Ecto neural progenitor cell (in vitro differentiated cells): Measurements from ENCODE around the gene GPR152.

Experiments
- DNase-seq: peaks from one replicate; pipeline ENCODE4 v3.0.0-alpha.2; 2018; ENCODE audit warnings: low spot score

GPR152 gene, protein sequence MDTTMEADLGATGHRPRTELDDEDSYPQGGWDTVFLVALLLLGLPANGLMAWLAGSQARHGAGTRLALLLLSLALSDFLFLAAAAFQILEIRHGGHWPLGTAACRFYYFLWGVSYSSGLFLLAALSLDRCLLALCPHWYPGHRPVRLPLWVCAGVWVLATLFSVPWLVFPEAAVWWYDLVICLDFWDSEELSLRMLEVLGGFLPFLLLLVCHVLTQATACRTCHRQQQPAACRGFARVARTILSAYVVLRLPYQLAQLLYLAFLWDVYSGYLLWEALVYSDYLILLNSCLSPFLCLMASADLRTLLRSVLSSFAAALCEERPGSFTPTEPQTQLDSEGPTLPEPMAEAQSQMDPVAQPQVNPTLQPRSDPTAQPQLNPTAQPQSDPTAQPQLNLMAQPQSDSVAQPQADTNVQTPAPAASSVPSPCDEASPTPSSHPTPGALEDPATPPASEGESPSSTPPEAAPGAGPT

DNA sequence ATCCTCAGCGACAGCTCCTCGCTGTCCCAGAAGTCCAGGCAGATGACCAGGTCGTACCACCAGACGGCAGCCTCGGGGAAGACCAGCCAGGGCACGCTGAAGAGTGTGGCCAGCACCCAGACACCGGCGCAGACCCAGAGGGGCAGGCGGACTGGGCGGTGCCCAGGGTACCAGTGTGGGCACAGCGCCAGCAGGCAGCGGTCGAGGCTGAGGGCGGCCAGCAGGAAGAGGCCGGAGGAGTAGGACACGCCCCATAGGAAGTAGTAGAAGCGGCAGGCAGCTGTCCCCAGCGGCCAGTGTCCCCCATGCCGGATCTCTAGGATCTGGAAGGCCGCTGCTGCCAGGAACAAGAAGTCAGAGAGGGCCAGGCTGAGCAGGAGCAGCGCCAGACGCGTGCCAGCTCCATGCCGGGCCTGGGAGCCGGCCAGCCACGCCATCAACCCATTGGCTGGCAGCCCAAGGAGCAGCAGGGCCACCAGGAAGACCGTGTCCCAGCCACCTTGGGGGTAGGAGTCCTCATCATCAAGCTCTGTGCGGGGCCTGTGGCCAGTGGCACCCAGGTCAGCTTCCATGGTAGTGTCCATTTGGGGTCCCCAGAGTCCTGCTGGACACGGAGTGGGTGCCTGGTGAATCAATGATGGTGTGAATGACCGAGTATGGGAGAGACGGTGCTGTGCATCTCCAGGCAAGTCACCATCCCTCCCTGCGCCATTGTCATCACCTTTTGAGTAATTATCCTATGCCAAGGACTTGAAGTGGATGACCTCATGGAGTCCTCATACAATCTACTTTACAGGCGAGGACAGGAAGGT lies at the start of gene GPR152:
Gene GPR152, minus strand, starts transcription at position 589 of the 812 bp plus-strand sequence. Its CDS starts 5 bp downstream, at position 584.
- no peak for DNase-seq

DNA sequence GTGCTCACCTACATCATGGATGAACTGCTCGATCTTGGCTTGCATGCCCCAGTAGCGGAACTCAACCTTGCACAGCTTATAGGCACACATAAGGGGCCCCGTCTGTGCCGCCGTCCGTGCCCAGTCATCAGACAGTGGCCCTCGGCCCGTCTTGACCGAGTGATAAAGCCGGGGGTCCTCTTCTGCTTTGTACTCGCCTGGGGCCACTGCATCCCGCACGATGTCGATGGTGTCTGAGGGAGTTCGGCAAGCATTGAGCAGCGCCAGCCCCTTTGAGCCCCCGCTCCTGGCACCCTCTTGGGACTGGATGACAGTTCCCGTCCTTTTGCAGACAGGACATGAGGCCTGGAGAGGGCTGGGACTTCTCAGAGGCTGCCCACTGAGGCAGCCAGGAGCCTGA lies 49.3 kb upstream of the GPR152 start:
- no peak for DNase-seq

DNA sequence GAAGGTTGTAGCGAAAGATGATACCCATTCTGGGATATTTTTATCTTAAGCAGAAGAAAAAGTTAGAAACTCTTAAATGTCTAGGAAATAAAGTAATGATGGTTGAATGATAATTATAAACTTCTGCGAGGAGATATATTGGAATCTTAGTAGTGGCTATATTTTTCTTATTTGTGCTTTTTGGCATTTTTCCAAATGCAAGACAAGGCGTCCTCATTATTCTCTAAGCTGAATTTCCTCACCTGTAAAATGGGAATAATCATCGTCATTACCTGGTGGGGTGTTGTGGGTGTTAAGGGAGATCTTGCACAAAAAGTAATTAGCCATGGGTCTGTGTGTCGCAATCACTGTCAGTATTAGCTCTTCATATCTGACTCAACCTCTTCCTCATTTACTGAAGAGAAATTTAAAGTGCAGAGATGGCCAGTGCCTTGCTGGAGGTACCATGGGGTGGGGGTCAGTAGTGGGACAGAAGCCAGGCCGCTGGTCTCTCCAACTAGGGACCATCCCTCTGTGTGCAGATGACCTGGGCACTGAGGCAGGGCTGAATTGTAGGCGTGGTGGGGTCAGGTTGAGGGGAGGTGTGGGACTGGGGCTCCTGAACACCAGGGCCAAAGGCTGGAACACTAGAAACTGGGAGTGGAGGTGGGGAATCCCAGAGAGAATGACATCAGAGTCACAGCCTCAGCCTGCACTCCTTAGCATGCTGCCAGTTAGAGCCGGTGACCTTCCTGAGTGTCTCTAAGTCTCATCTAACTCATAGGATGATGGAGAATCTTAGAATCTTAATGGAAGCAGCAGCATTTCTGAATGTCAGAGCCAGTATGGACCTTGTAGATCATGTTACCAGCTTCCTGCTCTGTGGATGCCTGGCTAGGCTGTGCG lies 48.5 kb upstream of the GPR152 start:
- no peak for DNase-seq

DNA sequence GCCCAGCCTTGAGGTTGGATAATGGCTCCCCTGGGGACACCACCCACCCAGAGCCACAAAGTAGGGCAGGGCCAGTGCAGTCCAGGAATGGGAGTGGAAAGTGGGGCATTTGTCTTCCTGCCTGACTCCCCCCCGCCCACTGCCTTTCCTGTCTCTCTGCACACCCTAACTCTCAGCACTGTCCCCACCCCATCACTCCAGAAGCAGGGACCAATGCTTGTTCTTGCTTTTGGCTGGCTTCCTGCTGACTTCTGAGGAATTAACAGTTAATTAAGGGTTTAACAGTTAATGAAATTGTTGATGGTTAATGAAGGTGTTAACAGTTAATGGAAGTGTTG lies 47.9 kb upstream of the GPR152 start:
- no peak for DNase-seq

DNA sequence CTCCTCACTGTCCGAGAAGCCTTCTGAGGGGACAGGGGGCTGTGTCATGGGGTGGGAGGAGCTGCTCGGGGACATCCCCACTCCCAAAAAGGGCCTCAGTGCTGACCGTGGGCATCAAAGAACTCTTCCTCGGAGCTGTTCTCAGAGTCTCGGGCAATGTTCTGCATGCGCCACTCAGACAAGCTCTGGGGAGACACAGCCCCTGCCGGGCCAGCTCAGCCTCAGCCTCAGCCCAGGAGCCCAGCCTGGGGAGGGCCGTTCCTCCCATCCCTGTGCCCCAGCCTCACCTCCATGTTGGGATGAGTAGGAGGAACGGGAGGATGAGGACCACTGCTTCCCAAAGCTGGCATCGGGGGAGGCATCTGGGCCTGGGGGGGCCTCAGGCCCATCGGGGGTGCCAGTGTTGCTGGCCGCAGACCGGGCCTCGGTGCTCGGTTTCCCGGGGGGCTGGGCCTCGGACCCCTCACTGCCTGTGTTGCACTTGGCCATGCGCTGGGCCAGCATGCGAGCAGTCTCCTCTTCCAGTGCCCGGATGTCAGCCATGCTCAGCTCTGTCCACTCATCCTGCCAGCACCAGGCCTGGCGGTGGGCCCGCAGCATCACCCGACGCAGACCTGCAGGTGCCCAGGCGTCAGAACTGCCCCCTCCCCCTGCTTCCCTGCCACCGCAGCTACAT lies 47.4 kb upstream of the GPR152 start:
- no peak for DNase-seq

DNA sequence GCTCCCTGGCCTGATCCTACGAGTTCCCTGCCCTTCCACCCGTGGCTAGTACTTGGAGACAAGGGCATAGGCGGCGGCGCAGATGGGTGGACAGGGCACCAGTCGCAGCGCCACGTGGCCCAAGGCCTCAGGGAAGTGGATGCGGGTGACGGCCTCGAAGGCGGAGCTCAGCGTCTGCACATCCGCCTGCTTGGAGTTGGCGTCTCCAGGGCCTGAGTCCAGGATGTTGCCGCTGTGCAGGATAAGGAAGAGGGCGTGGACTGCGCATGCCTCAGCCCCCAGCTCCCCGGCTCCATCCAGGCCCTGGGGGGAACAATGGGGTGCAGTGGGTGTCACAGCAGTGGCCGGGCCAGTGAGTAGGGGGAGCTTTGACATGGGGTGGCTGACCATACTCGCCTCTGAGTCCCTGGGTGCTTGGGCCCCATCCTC lies 46.0 kb upstream of the GPR152 start:
- no peak for DNase-seq

DNA sequence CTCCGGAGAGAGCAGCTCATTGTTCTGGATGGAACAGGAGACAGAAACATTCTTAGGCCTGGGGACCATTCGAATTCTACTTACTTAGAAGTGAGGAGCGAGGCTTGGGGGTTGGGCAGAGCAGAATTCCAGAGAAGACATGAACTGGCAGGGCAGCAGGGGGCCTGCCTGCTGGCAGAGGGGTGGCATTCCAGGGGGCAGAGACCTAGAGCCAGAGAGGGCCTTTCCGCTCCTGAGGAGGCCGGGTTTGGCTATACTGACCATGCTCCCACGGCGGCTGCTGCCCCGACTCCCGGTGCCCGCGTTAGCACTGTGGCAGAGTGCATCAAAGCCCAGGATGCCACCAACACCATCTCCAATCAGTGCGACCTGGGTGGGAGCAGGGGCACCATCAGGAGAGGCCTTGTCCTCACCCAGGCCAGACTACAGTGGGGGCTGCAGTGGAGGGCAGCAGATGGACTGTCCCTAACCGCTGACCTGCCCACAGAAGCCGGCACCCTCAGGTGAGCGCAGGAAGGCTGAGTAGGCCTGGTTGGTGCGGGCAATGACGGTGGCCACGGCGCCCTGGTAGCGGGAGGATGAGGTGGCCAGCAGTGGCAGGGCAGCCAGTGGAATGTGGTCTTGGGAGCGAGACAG lies 45.2 kb upstream of the GPR152 start:
- DNase-seq, result no peak

DNA sequence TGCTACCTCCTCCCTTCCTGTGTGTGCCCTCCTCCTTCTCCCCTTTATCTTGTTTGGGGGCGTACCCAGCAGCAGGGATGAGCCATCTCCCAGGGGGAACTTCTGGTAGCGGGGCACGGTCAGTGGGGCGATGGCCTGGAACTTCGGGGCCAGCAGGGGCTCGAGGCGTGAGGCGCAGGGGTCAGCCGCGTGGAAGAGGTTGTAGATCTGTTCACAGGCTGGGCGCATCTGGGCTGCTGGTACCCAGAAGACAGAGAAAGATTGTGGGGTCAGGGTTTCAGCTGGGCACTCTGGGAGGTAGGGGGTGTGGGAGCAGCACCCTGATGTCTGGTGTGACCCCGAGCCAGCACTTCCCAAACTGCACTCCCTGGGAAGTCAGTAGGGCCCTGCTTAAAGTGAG lies 43.6 kb upstream of the GPR152 start:
- DNase-seq, result no peak

DNA sequence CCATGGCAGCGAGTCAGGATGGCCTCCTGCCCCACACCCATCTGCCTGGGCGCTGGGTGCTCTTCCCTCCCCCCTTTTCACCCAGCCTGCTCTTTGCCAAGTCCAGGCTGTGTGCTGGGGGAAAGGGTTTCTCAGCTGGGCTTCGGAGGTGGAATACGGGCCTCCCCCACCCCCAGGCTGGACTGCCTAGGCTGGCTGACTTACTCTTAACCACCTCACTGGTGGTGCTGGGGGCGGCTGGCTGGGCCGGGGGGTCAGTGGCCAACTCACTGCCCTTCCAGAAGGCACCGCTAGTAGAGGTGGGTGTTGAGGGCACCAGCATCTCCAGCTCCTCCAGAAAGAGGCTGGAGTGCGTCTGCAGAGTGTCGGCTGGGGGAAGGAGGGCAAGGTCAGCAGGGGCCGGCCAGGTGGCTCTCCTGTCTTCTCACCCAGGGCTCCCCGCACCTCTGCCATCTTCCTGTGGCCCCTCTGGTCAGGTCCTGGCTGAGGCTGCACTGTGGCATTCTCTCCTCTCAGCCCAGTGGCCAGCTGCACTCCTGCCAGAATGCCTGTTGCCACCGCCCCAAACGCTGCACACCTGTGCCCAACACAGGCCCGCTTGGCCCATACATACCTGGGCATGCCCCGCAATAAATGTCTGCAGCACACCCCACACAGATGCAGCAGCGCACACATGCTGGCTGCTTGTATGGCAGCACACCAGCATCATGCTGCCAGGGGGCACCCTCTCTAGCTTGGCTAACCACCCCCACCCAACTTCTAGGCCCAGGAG lies 42.9 kb upstream of the GPR152 start:
- DNase-seq, result no peak

DNA sequence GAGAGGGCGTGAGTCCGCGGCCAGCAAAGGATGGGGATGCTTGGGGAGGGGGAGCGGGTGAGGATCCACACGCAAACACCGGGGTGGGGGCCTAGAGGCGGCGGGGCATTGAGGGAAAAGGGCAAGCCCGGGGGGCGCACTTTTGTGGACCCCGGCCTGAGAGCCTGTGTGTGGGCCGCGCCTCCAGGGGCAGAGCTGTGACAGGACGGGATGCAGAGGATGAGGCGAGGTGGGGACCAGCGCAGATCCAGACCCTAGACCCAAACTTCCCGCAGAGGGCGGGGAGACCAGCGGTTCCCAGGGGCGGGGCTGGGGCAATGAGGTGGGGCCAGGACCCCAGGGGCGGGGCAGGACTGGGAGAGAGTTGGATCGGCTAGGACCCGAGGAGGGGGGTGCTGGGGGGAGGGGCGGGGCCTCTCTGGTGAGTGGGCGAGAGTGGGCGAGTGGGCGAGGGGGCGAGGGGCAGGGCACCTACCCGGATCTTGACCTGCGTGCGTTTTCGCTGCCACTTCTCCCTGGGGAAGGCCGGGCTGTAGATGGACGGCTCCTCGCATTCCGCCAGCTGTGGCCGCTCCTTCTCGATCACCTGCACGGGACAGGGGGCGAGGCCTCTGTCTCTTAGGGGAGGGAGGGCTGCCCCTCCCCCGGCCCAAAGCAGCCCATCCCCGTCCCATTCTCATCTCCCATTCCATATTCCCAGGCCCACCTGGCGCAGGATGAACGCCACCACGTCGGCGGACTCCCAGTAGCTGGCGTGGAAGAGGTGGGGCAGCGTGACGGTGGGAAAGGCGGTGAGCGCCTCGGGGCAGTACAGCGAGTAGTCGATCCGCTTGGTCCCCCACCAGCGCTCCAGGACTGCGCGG lies 42.1 kb upstream of the GPR152 start:
- no peak for DNase-seq

DNA sequence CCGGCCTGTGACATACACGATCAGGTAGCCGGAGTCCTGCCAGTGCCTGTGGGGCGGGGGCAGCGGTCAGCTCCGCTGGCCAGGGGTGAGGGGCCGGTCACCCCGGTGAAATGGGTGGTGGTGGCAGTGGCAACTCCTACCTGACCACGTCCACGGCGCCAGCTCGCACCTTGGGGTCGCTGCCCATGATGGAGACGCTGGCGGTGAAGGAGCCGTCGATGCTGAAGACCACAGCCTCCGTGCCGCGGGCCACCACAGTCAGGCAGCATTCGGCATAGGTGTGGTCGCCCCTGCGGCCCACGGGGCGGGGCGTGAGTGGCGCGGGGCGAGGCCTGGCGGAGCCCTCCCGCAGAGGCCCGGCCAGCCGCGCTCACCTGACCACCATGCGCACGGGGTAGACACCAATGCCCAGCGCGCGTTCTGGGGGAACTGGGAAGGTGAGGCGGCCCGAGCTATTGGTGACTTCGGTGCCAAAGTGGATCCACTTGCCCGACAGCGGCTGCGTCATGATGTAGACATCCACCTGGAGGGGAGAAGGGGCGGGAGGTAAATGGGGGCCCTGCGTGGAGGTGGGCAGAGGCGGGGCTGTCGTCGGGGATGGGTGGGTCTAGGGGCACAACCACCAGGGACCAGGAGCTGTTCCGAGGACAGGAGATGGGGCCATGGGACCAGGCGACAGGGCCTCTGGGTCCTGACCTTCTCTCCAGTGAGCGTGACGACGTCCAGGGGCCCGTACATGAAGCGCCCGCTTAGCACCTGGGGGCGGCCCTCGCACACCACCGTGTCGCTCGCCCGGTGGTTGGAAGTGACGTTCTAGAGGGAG lies 41.2 kb upstream of the GPR152 start:
- DNase-seq, result no peak

DNA sequence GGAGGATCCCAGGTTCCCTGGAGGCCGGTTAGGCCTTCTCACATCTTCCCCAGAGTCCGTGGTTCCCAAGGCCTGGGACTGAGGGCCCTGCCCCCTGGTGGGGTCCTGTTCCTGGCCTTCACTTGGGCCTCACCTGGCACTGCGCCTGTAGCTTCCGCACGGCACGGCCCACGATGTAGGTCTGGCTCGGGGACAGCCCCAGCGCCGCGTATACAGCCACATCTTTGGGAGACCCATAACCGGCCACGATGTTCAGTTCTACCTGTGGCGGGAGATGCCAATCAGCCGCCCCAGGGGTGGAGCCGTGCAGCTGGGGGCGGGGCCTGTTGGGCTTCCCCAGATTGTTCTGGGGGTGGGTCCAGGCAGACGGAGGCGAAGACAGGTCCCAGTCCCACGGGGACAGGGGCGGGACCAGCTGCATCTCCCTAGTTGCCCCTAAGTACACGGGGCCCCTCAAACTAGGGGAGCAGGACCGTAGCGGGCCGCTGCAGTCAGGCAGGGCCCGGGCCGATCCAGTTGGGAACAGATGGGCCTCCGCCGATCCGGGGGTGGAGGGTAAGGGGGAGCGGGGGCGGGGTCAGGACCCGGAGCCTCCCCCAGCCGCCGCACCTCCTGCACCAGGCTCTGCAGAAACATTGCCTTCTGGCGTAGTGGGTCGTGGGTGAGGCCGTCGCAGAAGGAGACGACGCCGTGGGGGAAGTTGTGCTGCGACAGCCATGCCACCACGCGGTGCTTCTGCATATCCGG lies 40.4 kb upstream of the GPR152 start:
- no peak for DNase-seq

DNA sequence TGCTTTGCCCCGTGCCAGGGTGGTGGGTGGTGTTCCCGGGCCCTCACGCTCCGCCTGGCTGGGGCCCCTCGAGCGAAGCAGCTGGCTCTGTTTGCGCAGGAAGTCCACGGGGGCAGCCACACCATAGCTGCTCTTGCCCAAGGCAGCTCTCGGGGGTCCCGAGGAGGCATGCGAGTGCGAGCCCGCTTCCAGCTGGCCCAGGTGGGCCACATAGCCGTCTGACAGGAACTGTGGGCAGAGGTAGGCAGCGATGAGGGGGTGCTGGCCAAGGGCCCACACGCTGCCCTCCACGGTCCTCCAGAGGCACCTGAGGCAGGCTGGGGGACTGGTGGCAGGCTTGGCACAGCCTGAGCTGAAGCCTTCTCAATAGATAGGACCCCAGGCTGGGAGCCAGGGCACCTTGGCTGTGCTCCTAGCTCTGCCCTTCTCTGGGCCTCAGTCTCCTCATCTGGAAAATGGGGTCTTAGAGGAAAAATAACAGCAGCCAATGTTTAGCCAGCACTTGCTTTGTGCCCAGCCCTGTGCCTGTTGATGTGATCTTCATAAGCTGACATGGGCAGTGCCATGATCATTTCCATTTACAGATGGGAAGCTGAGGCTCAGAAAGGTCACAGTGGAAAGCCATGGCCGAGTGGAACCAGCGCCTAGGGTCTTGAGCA lies 39.7 kb upstream of the GPR152 start:
- no peak for DNase-seq

DNA sequence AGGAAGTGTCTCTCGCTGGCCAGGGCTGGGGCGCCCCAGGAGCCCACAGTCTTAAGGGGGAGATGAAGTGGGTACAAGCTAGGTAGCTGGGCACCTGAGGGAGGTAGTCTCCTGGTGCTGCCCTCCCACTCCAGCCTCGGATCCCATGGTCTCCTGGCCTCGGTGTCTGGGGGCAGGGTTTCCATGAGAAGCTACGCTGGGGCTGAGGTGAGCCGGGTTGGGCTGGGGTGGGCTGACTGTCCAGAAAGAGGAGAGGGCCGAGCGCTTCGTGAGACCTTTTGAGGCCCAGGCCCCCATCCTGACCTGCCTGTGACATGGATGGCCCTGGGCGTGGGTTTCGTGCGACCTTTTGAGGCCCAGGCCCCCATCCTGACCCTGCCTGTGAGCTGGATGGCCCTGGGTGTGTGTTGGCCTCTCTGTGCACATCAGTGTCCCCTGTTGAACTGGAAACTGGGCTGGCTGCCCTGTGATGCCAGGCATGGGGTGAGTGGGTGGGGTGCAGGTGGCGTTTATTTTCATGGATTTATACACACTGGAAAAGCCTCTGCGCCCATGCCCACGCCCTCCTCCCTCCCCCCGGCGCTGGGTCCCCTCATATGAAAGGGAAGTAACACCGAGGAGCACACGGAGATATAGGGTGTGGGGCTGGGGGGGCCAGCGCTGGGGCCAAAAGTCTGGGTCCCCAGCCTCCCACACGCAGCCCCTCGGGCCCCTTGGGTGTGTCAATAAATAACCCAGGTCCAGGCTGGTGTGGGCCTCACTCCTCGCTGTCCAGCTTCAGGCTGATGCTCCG lies 38.9 kb upstream of the GPR152 start:
- no peak for DNase-seq

DNA sequence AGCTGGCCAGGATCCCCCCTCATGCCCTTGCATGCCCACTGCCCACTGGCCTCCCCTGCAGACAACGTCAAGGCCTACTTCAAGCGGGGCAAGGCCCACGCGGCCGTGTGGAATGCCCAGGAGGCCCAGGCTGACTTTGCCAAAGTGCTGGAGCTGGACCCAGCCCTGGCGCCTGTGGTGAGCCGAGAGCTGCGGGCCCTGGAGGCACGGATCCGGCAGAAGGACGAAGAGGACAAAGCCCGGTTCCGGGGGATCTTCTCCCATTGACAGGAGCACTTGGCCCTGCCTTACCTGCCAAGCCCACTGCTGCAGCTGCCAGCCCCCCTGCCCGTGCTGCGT lies 38.2 kb upstream of the GPR152 start:
- no peak for DNase-seq

DNA sequence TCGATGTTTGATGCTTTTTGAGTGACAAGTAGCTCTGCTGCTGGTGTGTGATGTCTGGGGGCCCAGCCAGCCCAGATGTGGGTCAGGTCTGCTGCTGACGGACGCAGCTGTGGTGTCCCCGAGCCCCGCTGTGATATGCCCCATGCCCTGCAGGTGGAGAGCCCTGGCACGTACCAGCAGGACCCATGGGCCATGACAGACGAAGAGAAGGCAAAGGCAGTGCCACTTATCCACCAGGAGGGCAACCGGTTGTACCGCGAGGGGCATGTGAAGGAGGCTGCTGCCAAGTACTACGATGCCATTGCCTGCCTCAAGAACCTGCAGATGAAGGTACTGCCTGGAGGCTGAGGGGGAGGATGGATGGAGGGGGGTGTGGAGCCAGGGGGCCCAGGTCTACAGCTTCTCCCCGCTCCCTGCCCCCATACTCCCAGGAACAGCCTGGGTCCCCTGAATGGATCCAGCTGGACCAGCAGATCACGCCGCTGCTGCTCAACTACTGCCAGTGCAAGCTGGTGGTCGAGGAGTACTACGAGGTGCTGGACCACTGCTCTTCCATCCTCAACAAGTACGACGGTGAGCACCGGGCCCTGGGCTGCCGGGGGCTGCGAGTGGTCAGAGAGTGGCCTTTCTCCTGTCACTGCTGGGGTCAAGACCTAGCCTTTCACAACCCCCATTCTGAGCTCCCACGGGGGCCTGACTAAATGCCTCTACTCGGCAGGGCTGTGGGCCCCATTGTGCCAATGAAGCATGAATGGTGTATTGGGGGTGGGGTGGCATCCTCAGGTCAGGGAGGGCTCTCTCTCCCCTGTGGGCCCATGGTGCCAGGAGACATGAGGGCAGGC lies 37.6 kb upstream of the GPR152 start:
- DNase-seq, result no peak
